Right forelimb (tissue), 1 donor: ENCODE data around the gene EPS15.
"Not testable (repeated sequence)": the region's sequence is repeated elsewhere in the genome, so short reads cannot be mapped to it uniquely, and the experiment has no call there.

ENCODE experiments used
- DNase-seq: peaks from one replicate; pipeline ENCODE4 v3.0.0-alpha.2; 2018

Gene EPS15

DNA sequence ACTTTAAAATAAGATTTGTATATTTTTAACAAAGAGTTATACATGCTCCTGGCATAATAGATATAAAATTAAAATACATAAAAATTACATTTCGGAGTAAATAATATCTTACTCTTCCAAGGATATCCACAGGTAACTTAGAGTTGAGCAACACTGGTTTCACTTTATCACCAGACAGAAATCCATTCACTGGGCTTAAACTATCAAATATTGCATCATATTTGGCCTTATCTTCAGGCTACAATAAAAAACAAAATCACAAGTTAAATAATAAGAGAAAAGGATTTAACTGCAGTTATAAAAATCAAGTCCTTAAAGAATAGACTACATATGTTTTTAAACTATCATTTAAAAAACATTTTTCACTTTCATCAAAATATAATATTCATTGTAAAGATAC is 55.5 kb downstream of the EPS15 start:
- DNase-seq = no peak

DNA sequence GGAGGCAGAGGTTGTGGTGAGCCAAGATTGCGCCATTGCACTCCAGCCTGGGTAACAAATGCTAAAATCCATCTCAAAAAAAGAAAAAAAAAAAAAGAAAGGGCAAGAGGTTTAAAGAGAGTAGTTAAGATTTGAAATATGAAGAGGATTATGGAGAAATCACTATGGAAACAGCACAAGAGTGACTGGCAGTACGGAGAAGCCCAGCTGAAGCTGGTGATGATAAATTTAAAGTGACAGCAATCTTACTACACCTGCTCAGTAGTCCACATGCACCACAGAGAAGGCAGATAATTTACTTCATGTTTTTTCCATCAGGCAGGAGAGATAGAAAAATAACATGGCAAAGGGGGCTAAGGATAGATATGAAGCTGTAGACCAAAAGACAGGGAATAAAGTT is 56.8 kb downstream of the EPS15 start:
- DNase-seq = not testable (repeated sequence)

DNA sequence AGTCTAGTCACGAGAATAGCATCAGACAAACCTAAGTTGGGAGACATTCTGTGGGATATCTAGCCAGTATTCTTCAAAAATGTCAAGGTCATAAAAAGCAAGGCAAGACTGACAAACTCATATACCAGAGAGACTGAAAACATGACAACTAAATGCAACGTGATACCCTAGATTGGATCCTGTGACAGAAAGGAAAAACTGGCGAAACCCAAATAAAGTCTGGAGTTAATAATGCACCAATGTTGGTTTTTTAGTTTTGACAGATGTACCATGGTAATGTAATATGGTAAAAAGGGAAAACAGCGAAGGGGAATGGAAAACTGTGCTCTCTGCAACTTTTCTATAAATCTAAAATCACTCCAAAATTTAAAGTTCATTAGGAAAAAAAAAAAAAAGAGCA is 64.5 kb downstream of the EPS15 start:
- no peak for DNase-seq

DNA sequence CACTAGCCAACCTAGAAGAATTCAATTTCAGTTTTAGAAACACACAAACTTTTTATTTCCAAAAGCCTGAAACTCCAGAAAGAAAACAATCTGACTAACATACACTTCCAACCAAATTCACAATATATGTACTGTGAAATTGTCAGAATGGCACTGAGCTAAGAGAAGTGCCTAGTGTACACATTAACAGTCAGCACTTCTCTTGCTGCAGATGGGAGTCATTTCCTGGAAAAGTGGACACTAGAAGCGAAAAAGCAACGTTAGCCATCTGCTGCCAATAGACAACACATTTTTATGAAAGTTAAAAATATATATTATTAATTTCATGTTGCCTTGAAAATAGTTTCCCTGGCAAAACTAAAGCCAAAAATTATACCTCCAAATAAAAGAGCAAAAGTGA is 66.1 kb downstream of the EPS15 start:
- DNase-seq = no peak

DNA sequence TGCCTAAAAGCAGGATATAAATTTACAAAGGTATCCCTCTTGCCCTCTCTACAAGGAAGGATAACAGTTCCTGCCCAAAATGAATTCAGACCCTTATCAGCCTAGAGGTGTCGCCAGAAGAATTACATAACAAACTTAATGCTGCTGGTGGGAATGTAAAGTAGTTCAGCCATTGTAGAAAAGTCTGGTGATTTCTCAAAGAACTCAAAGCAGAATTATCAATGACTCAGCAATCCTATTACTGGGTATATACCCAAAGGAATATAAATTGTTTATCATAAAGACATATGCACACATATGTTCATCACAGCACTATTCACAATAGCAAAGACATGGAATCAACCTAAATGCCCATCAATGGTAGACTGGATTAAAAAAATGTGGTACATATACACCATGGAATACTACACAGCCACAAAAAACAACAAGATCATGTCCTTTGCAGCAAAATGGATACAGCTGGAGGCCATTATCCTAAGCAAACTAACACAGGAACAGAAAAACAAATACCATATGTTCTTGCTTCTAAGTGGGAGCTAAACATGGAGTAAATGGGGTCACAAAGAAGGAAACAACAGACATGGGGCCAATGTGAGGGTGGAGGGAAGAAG is 70.1 kb downstream of the EPS15 start:
- DNase-seq = not testable (repeated sequence)

DNA sequence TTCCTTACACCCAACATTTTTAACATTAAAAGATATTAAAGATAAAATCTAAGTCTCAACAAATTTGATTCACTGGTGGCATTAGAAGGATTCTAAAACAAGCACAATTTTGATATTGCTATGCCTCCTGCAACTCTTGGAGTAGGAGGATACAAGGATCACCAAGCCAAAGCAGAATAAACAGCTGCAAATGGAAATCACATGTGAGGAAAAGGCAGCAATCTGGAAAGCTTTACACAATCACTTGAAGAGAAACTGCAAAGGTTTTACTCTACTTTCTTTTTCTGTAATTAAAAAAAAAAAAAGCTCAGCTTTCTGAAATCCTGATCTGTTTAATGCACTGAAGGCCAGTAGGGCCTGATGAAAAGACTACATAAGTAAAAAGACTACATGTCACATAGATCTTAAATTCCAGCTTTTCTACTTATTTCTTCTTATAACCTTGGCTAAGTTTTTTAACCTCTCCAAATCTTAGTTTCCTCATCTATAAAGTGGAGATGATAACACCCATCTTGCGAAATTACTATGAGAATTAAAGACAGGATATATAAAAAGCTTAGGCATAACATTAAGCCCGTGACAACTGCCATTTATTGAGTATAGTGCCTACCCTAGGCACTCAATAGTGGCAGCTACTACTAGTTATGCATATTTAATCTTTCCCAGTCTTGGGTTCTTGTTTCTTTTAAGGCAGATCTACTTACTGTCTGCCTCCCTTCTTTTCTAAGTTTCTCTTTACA is 73.5 kb downstream of the EPS15 start:
- no peak for DNase-seq

DNA sequence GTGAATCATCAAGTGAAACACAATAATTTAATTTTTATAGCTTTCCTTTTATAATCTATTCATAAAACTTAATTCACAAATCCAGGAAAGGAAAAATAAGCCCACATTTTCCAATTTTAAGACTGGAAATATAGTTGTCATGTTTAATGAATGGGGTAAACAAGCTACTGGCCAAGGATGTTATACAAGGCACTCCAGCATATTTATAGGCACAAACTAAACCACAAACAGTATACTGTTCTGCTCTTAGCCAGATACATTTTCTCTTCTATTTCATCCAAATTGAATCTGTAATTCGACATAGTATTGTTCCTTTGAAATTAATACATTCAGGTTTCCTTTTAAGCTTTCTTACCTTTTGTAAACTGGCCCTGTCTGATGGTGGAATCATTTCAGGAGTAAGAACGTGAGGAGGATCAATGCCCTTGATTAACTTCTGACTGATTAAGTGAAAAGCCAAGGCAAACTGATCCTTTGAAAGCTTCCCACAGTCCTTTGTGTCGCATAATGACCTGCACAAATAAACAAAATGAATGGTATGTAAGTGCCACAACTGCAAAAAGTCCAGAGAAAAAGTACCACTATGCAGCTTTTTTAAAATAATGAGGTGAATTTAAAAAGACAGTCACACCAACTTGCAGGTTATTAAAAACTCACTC is 74.4 kb downstream of the EPS15 start:
- no peak for DNase-seq

DNA sequence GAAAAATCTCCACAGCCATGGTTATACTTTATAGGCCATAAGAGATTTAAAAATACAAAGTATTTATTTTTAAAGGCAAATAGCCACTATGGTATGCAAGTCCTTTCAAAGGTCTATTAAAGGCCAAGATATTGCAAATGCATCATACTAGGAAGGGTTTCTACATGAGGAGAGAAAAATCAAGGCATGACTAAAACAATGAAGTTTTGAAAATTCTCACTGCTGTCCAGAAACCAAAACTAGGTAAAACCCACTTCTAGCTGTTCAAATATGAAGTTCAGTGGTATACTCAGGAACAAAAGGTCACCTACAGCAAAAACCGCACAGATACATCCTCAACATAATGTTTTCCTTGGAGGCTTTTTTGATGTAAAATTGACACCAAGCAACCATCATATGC is 75.0 kb downstream of the EPS15 start:
- DNase-seq = no peak

DNA sequence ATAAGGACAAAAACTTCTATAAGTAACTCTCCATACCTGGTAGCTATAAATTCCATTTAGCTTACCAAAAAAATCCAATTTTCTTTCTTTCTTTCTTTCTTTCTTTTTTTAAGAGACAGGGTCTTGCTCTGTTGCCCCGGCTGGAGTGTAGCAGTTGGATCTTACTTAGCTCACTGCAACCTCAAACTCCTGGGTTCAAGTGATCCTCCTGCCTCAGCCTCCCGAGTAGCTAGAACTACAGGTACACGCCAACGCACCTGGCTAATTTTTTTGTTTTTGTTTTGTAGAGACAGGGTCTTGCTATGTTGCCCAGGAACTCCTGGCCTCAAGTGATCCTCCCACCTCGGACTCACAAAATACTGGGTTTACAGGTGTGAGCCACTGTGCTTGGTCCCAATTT is 75.5 kb downstream of the EPS15 start:
- no peak for DNase-seq

DNA sequence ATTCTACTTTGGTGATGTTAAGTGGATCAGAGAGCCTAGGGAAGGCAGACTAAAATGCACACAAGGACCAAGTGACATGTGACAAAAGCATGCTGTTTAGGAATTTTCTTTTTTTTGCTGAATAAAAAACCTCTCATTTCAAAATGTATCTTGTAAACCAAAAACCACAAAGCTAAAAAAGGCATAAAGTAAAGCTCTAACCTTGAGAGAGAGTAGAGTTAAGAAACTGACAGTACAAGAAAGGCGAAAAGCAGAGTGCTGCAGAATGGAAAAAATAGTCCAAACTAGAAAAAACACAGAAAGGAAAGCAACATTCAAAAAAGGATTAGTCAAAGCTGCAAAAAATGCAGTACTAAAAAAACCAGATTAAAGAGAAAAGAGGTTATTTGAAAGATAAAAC is 76.5 kb downstream of the EPS15 start:
- no peak for DNase-seq

DNA sequence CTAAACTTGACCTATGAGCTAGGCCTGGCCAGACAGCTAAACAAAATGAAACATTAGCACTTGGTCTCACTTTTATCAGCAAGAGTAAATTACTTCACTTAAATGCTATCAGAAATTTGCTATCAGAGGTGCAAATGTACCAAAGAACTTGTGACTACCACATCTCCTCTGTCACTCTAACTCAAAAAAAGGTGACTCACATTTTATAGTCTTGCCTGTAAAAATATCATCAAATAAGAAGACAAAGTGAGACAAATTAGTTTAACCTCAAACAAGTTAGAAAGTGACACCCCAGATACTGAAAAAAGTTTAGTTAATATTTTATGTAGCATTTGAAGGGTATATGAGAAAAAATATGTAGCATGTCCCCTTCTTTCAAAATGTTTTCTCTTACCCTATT is 76.9 kb downstream of the EPS15 start:
- no peak for DNase-seq

DNA sequence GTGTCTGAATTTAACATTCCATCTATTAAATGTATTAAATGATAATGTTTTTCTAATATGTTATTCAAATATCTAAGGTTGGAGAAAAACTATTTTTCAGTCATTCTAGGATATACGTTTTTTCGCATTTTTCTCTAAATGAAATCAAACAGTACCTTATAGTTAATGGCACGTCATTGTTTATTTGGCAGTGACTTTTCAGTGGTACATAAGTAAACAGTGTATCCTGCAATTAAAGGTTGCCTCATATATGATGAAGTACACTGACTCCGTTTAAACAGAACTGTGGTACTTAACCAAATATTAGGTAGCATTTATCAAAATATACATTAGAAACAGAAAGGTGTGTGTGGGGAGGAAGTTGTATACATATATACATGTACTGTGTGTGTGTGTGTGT is 79.2 kb downstream of the EPS15 start:
- DNase-seq = no peak

DNA sequence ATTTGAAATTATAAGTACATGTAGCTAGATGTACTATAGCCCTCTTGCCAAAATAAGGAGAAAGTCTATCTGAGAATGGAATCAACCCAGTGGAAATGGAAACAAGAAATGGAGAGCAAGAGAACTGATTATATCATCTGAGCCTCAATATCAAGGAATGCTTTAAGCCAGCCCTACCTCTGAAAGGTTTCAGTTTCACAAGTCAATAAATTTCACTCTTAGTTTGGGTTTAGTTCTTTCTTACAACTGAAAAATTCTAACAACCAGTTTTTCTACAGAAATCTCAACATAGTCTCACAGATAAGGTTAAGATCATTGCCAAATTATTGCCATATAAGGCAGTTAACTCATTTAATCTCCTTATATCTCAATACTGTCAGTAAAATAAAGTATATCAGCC is 80.0 kb downstream of the EPS15 start:
- no peak for DNase-seq

DNA sequence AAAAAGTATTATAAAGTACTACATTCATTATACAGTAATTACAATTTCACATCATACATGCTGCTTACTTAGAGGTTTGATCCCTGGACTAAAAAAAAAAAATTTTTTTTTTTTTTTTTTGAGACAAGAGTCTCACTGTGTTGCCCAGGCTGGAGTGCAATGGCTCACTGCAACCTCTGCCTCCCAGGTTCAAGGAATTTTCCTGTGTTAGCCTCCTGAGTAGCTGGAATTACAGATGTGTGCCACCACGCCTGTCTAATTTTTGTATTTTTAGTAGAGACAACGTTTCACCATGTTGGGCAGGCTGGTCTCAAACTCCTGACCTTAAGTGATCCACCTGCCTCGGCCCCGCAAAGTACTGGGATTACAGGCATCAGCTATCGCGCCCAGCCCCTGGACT is 81.7 kb downstream of the EPS15 start:
- DNase-seq = not testable (repeated sequence)

DNA sequence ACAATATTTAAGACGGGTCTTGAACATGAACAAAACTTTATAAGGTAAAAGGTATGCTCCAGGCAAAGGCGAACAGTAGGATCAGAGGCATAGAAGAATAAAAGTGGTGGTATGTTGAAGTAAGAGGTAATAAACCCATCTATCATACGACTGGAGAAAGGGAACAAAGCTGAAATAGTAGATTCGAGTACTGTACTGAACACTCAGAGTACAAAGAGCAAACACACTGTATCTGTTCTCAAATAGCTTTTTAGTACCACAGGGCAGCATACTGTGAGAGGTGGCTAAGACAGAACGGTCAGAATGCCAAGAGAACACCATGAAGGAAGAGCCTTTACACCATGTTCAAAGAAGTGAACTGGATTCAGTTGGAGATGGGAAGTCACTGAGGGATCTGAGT is 83.2 kb downstream of the EPS15 start:
- no peak for DNase-seq

DNA sequence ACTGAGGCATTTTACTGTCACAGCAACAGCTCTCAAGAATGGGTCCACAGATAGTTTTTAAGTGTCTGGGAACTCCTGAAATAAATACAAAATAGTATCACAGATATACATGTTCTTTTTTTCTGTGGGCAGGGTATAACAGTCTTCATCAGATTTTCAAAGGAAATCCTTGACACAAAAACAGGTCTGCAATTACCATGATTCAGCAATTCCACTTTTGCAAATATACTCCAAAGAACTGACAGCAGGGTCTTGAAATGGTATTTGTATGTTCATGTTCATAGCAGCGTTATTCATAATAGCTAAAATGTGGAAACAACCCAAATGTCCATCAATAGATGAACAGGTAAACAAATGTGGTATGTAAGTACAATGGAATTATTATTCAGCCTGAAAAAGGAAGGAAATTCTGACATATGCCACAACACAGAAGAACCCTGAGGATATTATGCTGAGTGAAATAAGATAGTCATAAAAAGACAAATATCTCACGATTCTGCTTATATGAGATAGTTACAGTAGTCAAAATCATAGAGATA is 85.0 kb downstream of the EPS15 start:
- DNase-seq = no peak

DNA sequence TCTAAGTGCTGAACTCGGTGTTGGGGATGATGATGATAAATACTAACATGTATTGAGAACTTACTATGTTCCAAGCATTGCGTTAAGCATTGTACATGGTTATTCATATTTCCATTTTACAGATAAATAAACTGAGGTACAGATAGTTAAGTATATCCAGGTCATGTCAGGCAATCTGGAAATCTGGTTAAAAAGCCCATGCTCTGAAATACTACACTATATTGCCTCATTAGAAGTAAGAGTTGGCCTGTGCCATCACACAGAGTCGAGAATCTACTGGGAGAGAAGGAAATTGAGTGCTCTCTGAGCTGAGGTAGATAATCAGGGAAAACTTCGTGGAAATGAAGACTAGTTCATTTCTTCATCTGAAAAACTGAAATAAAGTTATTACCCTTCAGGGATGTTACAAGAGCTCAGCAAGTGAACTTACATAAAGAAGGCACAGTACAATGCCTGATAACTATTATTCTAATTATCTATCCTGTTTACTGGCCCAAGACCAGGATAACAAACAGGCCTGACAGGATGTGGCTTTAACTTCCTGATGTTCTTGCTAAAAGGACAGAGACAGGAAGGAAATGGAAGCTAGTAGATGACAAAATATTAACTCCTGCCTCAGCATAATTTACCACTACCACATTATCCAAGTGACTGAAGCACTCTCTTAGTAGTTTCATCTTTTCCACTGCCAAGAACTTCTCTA is 85.6 kb downstream of the EPS15 start:
- no peak for DNase-seq

DNA sequence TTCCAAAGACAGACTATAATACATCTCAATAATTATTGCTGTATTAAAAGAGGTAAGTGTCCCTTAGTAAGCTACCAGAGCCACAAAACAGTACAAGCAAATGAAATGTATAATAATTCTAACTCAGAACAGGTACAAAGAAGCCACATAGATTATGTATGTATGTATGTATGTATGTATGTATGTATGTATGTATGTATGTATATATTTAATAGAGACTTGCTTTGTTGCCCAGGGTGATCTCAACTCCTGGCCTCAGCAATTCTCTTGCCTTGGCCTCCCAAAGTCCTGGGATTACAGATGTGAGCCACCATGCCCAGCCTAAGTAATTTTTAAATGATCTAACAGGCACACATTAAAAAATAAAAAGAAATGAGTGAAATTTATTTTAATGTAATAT is 86.9 kb downstream of the EPS15 start:
- DNase-seq = no peak

DNA sequence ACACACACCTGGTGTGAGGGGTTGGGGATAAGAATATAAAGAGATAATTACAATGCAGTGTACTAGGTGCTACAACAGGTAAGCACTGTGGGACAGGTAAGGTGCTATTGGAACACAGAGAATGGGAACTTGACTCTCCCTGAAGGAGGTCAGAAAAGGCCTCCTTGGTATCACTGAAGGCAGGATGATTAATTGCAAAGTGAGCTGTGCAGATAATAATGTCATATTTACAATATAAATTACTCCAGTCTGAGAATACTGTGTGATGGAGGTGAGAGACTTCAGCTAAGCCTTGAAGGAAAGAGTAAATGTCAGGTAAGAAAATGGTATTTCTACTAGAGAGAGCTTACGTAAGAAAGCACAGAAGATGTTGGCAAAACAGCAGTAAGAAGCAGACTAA is 91.6 kb downstream of the EPS15 start:
- DNase-seq = no peak

DNA sequence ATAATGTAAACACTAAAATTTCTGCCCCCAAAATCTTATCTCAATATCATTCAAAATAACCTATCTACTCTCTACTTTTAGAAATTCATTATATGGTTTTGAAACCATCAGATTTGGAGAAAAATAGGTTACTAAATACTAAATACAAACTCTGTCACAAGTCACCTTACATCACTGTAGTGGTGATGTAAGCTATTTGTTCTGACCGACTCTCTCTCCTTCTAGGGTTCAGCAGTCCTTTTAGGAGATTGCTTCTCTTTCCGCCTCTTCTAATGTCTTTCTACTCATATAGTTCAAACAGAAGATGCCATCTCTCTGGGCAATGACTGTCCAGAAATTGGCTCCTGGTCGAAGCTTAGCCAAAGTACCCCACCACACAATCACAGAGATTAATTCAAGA is 93.1 kb downstream of the EPS15 start:
- DNase-seq = no peak

DNA sequence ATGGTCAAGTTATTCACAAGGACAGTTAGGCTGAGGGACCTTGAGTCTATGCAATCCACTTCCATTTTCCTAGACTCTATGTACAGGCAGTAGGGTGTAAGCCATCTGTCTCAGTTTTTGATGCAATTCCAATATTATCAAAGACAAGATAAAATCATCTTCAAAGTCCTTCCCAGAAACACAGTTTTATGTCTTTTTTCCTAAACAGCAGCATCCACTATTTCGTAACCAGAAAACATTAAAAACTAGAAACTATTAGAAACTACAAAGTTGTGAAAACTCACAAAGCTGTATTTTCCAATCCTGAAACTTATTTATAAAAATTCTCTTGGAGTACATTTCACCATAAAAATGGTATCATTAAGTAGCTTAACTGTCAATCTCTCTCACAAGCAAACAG is 93.8 kb downstream of the EPS15 start:
- DNase-seq = no peak

DNA sequence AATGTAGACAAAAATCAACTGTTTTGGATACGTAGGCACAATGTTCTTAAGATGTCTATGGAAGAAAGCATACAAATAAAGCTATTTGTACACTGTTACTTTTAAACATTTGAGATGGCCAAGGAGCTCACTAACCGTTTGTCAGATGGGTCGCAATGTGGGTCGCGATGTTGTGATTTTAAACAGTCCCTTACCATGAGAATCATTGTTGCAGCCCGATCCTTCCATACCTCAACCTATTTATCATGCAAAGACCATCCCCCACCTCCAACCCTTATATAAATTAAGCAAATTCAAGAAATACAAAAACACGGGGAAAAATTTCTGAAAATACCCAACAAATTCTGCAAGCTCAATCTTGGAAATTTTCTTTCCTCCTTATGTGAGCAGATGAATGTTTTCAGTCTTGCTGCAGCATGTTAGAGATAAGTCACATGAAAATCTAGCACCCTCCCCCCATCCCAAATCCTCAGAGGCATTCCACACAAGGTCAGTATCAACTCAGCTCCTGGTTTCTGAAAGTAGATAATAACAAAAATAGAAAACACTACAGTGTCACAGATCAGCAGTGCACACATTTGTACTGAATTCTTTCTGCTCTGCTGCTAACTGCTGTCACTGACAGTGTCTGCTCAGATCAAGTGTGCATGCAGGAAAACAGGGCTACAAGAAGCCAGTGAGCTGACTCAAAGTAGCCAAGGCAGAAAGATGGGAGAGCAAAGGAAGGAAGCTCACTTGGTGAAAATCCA is 95.8 kb downstream of the EPS15 start:
- no peak for DNase-seq
